GM12878 (cell line): Measurements from ENCODE around the gene PRKG1. TPM values are rescaled to one million over a fixed set of nuclear protein-coding genes. Genes with fewer than 3 reads are reported as not detected.

Source experiments
- ATAC-seq: fragments of 200-7000 bp; cut with Tn5 transposase; 3 replicates; pipeline ENCODE4 v1.9.1; 2020; ENCODE audit warnings: mild to moderate bottlenecking, moderate library complexity
- BruUV-seq: library from RNA; stranded (reverse); fragments of 400-500 nt; replicated peaks from 2 replicates; lab custom pipeline; 2021; lab: Mats Ljungman, UMichigan
- CTCF ChIA-PET: fragments of 300-600 bp; sonication (Branson Sonifier 250); formaldehyde crosslinking; extraction: SDS; loops from one replicate; lab custom pipeline; 2021; ENCODE audit warnings: inconsistent platforms; lab: Yijun Ruan, JAX
- POLR2A ChIA-PET: fragments of 350-600 bp; formaldehyde crosslinking; extraction: SDS; loops from one replicate; lab custom pipeline; 2021; ENCODE audit warnings: inconsistent platforms; lab: Charles Lee
- RAD21 ChIA-PET: fragments of 300-600 bp; sonication (Branson Sonifier 250); formaldehyde crosslinking; loops from one replicate; lab custom pipeline; 2023; ENCODE audit warnings: antibody characterized with exemption; ENCODE audit not compliant: unreplicated experiment; lab: Charles Lee
- SMC1A ChIA-PET: fragments of 300-600 bp; sonication (Branson Sonifier 250); formaldehyde crosslinking; loops from one replicate; lab custom pipeline; 2023; ENCODE audit not compliant: unreplicated experiment, uncharacterized antibody; lab: Charles Lee
- DNase-seq: peaks from one replicate; pipeline ENCODE4 v3.0.0-alpha.2; 2011; ENCODE audit warnings: low read depth, low spot score
- FAIRE-seq: peaks from 3 replicates; lab custom pipeline; 2011; peaks lifted over from hg19 to GRCh38; lab: Jason Lieb, UNC
- H2AFZ ChIP-seq: 2 replicates; pipeline ENCODE4 v1.6.0; 2011; ENCODE audit warnings: low read depth, low read length, control low read depth; ENCODE audit not compliant: control insufficient read depth
- H3K27ac ChIP-seq: 2 replicates; pipeline ENCODE4 v1.5.1; 2011; ENCODE audit warnings: control low read depth; ENCODE audit not compliant: control insufficient read depth, insufficient read depth
- H3K27me3 ChIP-seq, 2 experiments: replicated peaks in 1 of 2; 2 replicates each; pipeline versions ENCODE4 v1.6.0 to v1.6.1; 2011; ENCODE audit warnings: low read length in 1 of 2; ENCODE audit not compliant: control insufficient read depth in 2 of 2, insufficient read depth in 2 of 2
- H3K36me3 ChIP-seq, 2 experiments: 2 replicates each; pipeline ENCODE4 v1.5.1; 2011; ENCODE audit warnings: low read length in 1 of 2; ENCODE audit not compliant: control insufficient read depth in 2 of 2, insufficient read depth in 2 of 2
- H3K4me1 ChIP-seq: 2 replicates; pipeline ENCODE4 v1.6.1; 2011; ENCODE audit warnings: mild to moderate bottlenecking, low read length, moderate library complexity, mixed read lengths; ENCODE audit not compliant: control insufficient read depth, insufficient read depth
- H3K4me2 ChIP-seq: 2 replicates; pipeline ENCODE4 v1.6.0; 2011; ENCODE audit warnings: control low read depth; ENCODE audit not compliant: control insufficient read depth, insufficient read depth
- H3K4me3 ChIP-seq: fragments of 200-600 bp; sonication (generic); 2 replicates; pipeline ENCODE4 v1.5.1; 2016
- H3K79me2 ChIP-seq: 2 replicates; pipeline ENCODE4 v1.6.0; 2011; ENCODE audit warnings: low read length; ENCODE audit not compliant: control insufficient read depth, insufficient read depth
- H3K9ac ChIP-seq: 2 replicates; pipeline ENCODE4 v1.8.0; 2011; ENCODE audit warnings: low read length, control low read depth, mixed read lengths; ENCODE audit not compliant: control insufficient read depth, insufficient read depth
- H3K9me3 ChIP-seq: replicated peaks from 3 replicates; pipeline ENCODE4 v1.5.1; 2011; ENCODE audit warnings: mild to moderate bottlenecking, low read length; ENCODE audit not compliant: control insufficient read depth, insufficient read depth
- H4K20me1 ChIP-seq: 2 replicates; pipeline ENCODE4 v1.6.0; 2011; ENCODE audit not compliant: control insufficient read depth, insufficient read depth
- CHD1 ChIP-seq: IDR thresholded peaks from 2 replicates; pipeline ENCODE4 v1.6.1; 2012; ENCODE audit warnings: low read depth, low read length, improper control_type of control experiment
- GATAD2B ChIP-seq: fragments of 450-650 bp; conservative IDR thresholded peaks from 2 replicates; pipeline ENCODE4 v1.6.1; 2017; ENCODE audit warnings: low read depth, mild to moderate bottlenecking, moderate library complexity
- IKZF1 ChIP-seq: fragments of 450-650 bp; conservative IDR thresholded peaks from 2 replicates; pipeline ENCODE4 v1.6.1; 2017; ENCODE audit warnings: antibody characterized with exemption, mild to moderate bottlenecking
- MEF2B ChIP-seq: fragments of 450-650 bp; IDR thresholded peaks from 2 replicates; pipeline ENCODE4 v1.6.1; 2018; ENCODE audit warnings: mild to moderate bottlenecking, moderate library complexity; ENCODE audit not compliant: partially characterized antibody, poor library complexity, severe bottlenecking
- MTA2 ChIP-seq: fragments of 450-650 bp; IDR thresholded peaks from 2 replicates; pipeline ENCODE4 v1.6.1; 2016; ENCODE audit warnings: low read depth, mild to moderate bottlenecking, moderate library complexity
- POLR2AphosphoS5 ChIP-seq: IDR thresholded peaks from 2 replicates; pipeline ENCODE4 v1.6.1; 2011; ENCODE audit warnings: mild to moderate bottlenecking, low read length, inconsistent platforms
- REST ChIP-seq: IDR thresholded peaks from 2 replicates; pipeline ENCODE4 v1.6.1; 2012; ENCODE audit warnings: mild to moderate bottlenecking, low read depth, low read length
- SP1 ChIP-seq: IDR thresholded peaks from one replicate; pipeline ENCODE4 v1.6.1; 2011; ENCODE audit warnings: low read depth, low read length
- SREBF1 ChIP-seq: IDR thresholded peaks from 2 replicates; pipeline ENCODE4 v1.6.1; 2012; ENCODE audit warnings: mild to moderate bottlenecking, low read length
- SREBF2 ChIP-seq: IDR thresholded peaks from 2 replicates; pipeline ENCODE4 v1.6.1; 2012; ENCODE audit warnings: mild to moderate bottlenecking, low read length
- YY1 ChIP-seq: IDR thresholded peaks from 2 replicates; pipeline ENCODE4 v1.6.1; 2011; ENCODE audit warnings: low read depth, mild to moderate bottlenecking, low read length
- ZNF24 ChIP-seq: fragments of 450-650 bp; IDR thresholded peaks from 2 replicates; pipeline ENCODE4 v1.6.1; 2017; ENCODE audit warnings: antibody characterized with exemption, mild to moderate bottlenecking
- WGBS: methylation state at CpG from one replicate; pipeline ENCODE4 v1.1.6; 2016; ENCODE audit warnings: low lambda C conversion rate; ENCODE audit not compliant: insufficient replicate concordance, insufficient coverage; ENCODE audit errors: missing lambda C conversion rate; 5-methylcytosine and 5-hydroxymethylcytosine counted together
- in situ Hi-C: fragments of 300-500 bp; cut with MboI; formaldehyde crosslinking; loops from 9 replicates; pipeline ENCODE4 v1.14.3; 2018; ENCODE audit warnings: mixed read lengths
- intact Hi-C: fragments of 100-400 bp; cut with micrococcal nuclease; formaldehyde crosslinking; loops from one replicate; pipeline ENCODE4 v1.14.2; 2022; ENCODE audit not compliant: unreplicated experiment
- polyA plus RNA-seq, 11 experiments: library from polyadenylated mRNA; depleted of rRNA in 4 of 11; unstranded in 6 of 11; stranded (reverse) in 5 of 11; fragments of >200 nt; fragmentation: Nextera tagmentation in 4 of 11; fragmentation: Illumina TruSeq in 1 of 11; extraction: Ambion mirVana in 4 of 11; extraction: Trizol in 1 of 11; gene quantifications; 1 replicate in 1 of 11; 2 replicates in 10 of 11; pipeline versions ENCODE4 v1.2.1 to v1.2.3, GENCODE V29; 2011 to 2016; ENCODE audit warnings: inconsistent platforms in 2 of 11, missing spikeins in 2 of 11, low read depth in 1 of 11
- total RNA-seq, 4 experiments: library from RNA; depleted of rRNA in 3 of 4; stranded (reverse); fragments of >200 nt in 3 of 4; fragmentation: Illumina TruSeq in 1 of 4; extraction: Trizol in 1 of 4; gene quantifications; 2 replicates each; pipeline versions ENCODE4 v1.2.1 to v1.2.3, GENCODE V29; 2013 to 2021
- TF ChIP-seq, protein P1 (sequence below): IDR thresholded peaks from 2 replicates; pipeline ENCODE4 v1.6.1; 2012; ENCODE audit warnings: improper control_type of control experiment, low read depth, low read length; ENCODE audit not compliant: insufficient replicate concordance
- TF ChIP-seq, protein P2 (sequence below): fragments of 450-650 bp; formaldehyde crosslinking; IDR thresholded peaks from 2 replicates; pipeline ENCODE4 v1.4.0; 2020; ENCODE audit warnings: mild to moderate bottlenecking, moderate library complexity

Gene PRKG1
- total and polyA plus RNA-seq, 10 of the 15 experiments (the other 5 are each of a cell fraction or from before 2014, with no cell fraction given): 0.04 to 0.05 TPM; not detected in 8

DNA sequence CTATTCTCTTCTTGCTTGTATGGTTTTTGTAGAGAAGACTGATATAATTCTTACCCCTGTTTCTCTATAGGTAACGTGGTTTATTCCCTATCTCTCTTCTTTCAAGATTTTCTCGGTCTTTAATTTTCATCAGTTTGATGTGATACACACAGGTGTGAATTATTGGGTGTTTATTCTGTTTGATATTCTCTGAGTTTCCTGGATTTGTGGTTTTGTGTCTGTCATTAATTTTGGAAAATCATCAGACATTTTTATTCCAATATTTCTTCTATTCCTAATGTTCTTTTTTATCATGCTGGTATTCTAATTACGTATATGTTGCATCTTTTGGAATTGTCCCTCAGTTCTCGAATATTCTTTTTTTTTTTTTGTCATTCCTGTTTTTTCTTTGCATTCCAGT, 850.1 kb downstream of the PRKG1 start:
- FAIRE-seq: no peak
- no peak overlapping the region for H3K9ac ChIP-seq
- H2AFZ ChIP-seq: no peak overlapping the region
- no peak for ATAC-seq
- H3K9me3 ChIP-seq: no peaks in the 10 kb centered on the region
- ChIA-PET RAD21 (no interaction called here), POLR2A (no interaction called here), SMC1A (no interaction called here), CTCF (no interaction called here)
- TF ChIP-seq IKZF1: no peak
- TF ChIP-seq SREBF1: no peak
- no peak for TF ChIP-seq REST
- TF ChIP-seq SP1: no peak
- TF ChIP-seq CHD1: no peak
- no peak for TF ChIP-seq YY1
- TF ChIP-seq SREBF2: no peak
- TF ChIP-seq, protein P1, sequence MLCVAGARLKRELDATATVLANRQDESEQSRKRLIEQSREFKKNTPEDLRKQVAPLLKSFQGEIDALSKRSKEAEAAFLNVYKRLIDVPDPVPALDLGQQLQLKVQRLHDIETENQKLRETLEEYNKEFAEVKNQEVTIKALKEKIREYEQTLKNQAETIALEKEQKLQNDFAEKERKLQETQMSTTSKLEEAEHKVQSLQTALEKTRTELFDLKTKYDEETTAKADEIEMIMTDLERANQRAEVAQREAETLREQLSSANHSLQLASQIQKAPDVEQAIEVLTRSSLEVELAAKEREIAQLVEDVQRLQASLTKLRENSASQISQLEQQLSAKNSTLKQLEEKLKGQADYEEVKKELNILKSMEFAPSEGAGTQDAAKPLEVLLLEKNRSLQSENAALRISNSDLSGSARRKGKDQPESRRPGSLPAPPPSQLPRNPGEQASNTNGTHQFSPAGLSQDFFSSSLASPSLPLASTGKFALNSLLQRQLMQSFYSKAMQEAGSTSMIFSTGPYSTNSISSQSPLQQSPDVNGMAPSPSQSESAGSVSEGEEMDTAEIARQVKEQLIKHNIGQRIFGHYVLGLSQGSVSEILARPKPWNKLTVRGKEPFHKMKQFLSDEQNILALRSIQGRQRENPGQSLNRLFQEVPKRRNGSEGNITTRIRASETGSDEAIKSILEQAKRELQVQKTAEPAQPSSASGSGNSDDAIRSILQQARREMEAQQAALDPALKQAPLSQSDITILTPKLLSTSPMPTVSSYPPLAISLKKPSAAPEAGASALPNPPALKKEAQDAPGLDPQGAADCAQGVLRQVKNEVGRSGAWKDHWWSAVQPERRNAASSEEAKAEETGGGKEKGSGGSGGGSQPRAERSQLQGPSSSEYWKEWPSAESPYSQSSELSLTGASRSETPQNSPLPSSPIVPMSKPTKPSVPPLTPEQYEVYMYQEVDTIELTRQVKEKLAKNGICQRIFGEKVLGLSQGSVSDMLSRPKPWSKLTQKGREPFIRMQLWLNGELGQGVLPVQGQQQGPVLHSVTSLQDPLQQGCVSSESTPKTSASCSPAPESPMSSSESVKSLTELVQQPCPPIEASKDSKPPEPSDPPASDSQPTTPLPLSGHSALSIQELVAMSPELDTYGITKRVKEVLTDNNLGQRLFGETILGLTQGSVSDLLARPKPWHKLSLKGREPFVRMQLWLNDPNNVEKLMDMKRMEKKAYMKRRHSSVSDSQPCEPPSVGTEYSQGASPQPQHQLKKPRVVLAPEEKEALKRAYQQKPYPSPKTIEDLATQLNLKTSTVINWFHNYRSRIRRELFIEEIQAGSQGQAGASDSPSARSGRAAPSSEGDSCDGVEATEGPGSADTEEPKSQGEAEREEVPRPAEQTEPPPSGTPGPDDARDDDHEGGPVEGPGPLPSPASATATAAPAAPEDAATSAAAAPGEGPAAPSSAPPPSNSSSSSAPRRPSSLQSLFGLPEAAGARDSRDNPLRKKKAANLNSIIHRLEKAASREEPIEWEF: no peak
- no peak for TF ChIP-seq MTA2
- TF ChIP-seq GATAD2B: no peak
- TF ChIP-seq POLR2AphosphoS5: no peak
- TF ChIP-seq MEF2B: no peak
- TF ChIP-seq ZNF24: no peak
- TF ChIP-seq, protein P2, sequence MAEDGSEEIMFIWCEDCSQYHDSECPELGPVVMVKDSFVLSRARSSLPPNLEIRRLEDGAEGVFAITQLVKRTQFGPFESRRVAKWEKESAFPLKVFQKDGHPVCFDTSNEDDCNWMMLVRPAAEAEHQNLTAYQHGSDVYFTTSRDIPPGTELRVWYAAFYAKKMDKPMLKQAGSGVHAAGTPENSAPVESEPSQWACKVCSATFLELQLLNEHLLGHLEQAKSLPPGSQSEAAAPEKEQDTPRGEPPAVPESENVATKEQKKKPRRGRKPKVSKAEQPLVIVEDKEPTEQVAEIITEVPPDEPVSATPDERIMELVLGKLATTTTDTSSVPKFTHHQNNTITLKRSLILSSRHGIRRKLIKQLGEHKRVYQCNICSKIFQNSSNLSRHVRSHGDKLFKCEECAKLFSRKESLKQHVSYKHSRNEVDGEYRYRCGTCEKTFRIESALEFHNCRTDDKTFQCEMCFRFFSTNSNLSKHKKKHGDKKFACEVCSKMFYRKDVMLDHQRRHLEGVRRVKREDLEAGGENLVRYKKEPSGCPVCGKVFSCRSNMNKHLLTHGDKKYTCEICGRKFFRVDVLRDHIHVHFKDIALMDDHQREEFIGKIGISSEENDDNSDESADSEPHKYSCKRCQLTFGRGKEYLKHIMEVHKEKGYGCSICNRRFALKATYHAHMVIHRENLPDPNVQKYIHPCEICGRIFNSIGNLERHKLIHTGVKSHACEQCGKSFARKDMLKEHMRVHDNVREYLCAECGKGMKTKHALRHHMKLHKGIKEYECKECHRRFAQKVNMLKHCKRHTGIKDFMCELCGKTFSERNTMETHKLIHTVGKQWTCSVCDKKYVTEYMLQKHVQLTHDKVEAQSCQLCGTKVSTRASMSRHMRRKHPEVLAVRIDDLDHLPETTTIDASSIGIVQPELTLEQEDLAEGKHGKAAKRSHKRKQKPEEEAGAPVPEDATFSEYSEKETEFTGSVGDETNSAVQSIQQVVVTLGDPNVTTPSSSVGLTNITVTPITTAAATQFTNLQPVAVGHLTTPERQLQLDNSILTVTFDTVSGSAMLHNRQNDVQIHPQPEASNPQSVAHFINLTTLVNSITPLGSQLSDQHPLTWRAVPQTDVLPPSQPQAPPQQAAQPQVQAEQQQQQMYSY (CRISPR knock-in tag): no peak
- DNase-seq: no peak
- H3K79me2 ChIP-seq: no peaks in the 10 kb centered on the region
- no peaks in the 10 kb centered on the region for H3K4me1 ChIP-seq
- WGBS: 33% methylated on average over 4 of the region's 4 CpGs
- no peak overlapping the region for H3K4me3 ChIP-seq
- no peak overlapping the region for H3K4me2 ChIP-seq
- no peaks in the 10 kb centered on the region for H4K20me1 ChIP-seq
- H3K36me3 ChIP-seq: no peaks in the 10 kb centered on the region
- no peak overlapping the region for H3K27ac ChIP-seq
- intact Hi-C loops: no loop called here
- BruUV-seq: no TSS peak
- in situ Hi-C loops: no loop called here
- no peaks in the 10 kb centered on the region for H3K27me3 ChIP-seq
